GM13976 (cell line): ENCODE data around the gene MBTPS1.
A peak's percentile ranks its signal among the peaks of the same experiment; 100 is the strongest.
"Not testable (repeated sequence)": the region's sequence is repeated elsewhere in the genome, so short reads cannot be mapped to it uniquely, and the experiment has no call there.

Experiments used
- DNase-seq: peaks from one replicate; pipeline ENCODE4 v3.0.0; 2012; ENCODE audit warnings: low spot score
- CTCF ChIP-seq: IDR thresholded peaks from 2 replicates; pipeline ENCODE4 v1.5.1; 2012; ENCODE audit warnings: borderline replicate concordance, mild to moderate bottlenecking; ENCODE audit not compliant: insufficient read depth; ENCODE audit errors: extremely low read depth, missing control alignments, control extremely low read depth
- in situ Hi-C: fragments of 300-500 bp; cut with MboI; formaldehyde crosslinking; loops from one replicate; pipeline ENCODE4 v1.12.0; 2022; ENCODE audit warnings: low sequenced_read_pairs, mixed read lengths, inconsistent platforms; ENCODE audit not compliant: unreplicated experiment

The MBTPS1 gene

GRCh38 chr16:84124257-84125073, 7.7 kb upstream of the MBTPS1 start:
- in situ Hi-C loops, result no loop called here
- DNase-seq, result no peak
- no peak for TF ChIP-seq CTCF

DNA sequence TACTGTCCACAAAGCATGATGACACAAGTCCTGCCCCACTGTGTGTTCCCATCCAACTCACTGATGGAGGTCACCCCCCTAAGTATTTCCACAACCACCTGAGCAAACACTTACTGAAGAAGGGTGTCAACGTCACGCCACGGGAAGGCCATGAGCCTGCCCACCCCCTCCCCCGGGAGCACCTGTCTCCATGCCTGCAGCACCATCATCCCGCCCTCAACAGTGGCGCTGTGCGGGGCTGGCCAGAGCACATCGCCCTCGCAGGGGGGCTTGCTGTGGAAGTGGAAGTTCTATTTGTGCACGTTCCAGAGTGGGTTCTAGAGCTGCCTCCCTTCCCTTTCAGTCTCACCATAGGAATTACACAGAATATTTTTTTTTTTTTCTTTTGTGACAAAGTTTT, 4.3 kb upstream of the MBTPS1 start:
- TF ChIP-seq CTCF, result no peak
- in situ Hi-C loops, result no loop called here
- DNase-seq, result no peak

GRCh38 chr16:84120023-84120422, 3.3 kb upstream of the MBTPS1 start:
- TF ChIP-seq CTCF, result no peak
- in situ Hi-C loops, result no loop called here

GRCh38 chr16:84119368-84119767, 2.6 kb upstream of the MBTPS1 start:
- DNase-seq, result no peak
- in situ Hi-C loops, result no loop called here
- TF ChIP-seq CTCF, result no peak

More at GRCh38 chr16:84120023-84120422, 3.3 kb upstream of the MBTPS1 start:
- no peak for DNase-seq

DNA sequence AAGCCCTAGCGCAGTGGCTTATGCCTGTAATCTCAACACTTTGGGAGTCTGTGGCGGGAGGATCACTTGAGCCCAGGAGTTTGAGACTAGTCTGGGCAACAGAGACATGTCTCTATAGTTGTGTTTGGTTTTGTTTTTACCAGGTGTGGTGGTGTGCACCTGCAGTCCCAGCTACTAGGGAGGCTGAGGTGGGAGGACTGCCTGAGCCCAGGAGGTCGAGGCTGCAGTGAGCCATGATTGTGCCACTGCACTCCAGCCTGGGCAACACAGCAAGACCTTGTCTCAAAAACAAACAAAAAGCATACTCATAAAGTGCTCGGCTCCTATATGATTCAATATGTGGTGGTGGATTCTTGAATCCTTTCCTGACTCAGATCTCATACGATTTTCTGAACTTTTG, 1.6 kb upstream of the MBTPS1 start:
- DNase-seq, in situ Hi-C loops: not testable (repeated sequence)

DNA sequence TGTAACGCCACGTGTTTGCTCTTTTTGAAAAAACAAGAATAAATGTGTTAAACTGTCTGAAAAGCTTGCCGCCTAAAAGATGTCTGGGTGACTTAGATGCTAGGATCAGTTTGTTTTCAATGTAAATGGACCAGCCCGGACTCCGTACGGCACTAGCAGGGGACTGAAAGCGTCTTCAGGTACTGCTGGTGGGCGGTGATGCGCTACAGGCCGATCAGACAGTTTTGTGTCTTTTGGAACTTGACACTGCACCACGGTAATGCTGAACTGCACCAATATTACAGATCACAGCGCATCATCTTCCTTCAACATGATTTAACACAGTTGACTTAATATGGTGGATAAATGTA, 727 bp upstream of the MBTPS1 start:
- DNase-seq, result peak; percentile 57
- no peak for TF ChIP-seq CTCF
- in situ Hi-C loops, result no loop called here

- in situ Hi-C loops, result no loop called here
Observed at GRCh38 chr16:84115919-84116719, 623 bp downstream of the MBTPS1 start.

DNA sequence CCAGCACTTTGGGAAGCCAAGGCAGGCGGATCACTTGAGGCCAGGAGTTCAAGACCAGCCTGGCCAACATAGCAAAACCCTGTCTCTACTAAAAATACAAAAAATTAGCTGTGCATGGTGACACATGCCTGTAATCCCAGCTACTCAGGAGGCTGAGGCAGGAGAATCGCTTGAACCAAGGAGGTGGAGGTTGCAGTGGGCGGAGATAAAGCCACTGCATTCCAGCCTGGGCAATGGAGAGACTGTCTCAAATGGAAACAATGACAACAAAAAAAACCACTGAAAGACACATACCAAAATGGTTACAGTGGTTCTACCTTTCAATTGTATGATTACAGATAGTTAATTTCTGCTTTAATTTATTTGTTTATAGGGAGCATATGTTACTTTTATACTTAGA, 4.8 kb downstream of the MBTPS1 start:
- DNase-seq, in situ Hi-C loops: not testable (repeated sequence)

More at GRCh38 chr16:84115919-84116719, 623 bp downstream of the MBTPS1 start:
- no peak for DNase-seq
- TF ChIP-seq CTCF, result peak; percentile 16
